Left ventricle myocardium inferior (tissue), 1 donor: ENCODE data around the gene GBA2. TPM values are rescaled to one million over a fixed set of nuclear protein-coding genes. Genes with fewer than 3 reads are reported as not detected.

ENCODE experiments used
- DNase-seq: peaks from one replicate; pipeline ENCODE4 v3.0.0-alpha.2; 2020
- H3K27ac ChIP-seq: fragments of 200-600 bp; replicated peaks from 2 replicates; pipeline ENCODE4 v1.8.0; 2021
- H3K27me3 ChIP-seq: fragments of 200-600 bp; 2 replicates; pipeline ENCODE4 v1.8.0; 2021; ENCODE audit warnings: low read depth
- H3K36me3 ChIP-seq: fragments of 200-600 bp; 2 replicates; pipeline ENCODE4 v1.8.0; 2021
- H3K4me1 ChIP-seq: fragments of 200-600 bp; 2 replicates; pipeline ENCODE4 v1.8.0; 2021
- H3K4me3 ChIP-seq: fragments of 200-600 bp; 2 replicates; pipeline ENCODE4 v1.8.0; 2021; ENCODE audit warnings: mild to moderate bottlenecking, moderate library complexity
- H3K9me3 ChIP-seq: fragments of 200-600 bp; replicated peaks from 2 replicates; pipeline ENCODE4 v1.8.0; 2021
- intact Hi-C: fragments of 100-400 bp; cut with micrococcal nuclease; formaldehyde crosslinking; loops from one replicate; pipeline ENCODE4 v1.11.0; 2022
- total RNA-seq: library from RNA; stranded (reverse); fragmentation: NEBNext Ultra II Directional; extraction: Animal tissue kit (Norgen Biotek cat#: 25700); gene quantifications from one replicate; pipeline ENCODE4 v1.2.1, GENCODE V29; 2021
- TF ChIP-seq, protein P1 (sequence below): fragments of 200-600 bp; IDR thresholded peaks from 2 replicates; pipeline ENCODE4 v1.8.0; 2021; ENCODE audit warnings: antibody characterized with exemption, mild to moderate bottlenecking, borderline replicate concordance
- donor health status: DM: no; HTN: yes; CAD: no; lungs with severe emphysema.

GBA2 gene
- total RNA-seq, 1 donor from 2014 or later: 75.0 TPM

DNA sequence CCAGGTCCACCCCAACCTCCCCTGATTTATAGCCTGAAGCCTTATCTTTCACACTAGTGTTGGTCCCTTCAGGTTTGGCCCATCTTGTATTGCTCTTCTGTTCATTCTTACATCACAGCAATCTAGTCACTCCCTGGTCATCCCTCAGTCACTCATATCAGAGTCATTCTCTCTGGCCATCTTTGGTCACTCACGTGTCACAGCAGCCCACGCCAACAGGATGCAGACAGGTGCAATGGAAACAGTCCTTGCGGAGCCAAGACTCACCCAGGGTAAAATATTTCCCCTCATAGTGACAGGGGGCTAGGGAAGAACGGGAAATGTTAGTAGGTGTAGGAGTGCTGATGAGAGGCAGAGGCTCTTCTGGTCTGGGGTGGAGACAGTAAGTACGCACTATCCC, 4.4 kb upstream of the GBA2 start:
- no peaks in the 10 kb centered on the region for H3K9me3 ChIP-seq
- H3K36me3 ChIP-seq: peaks cover 47% of the 10 kb centered on the region
- DNase-seq: no peak
- no peak overlapping the region for H3K4me3 ChIP-seq
- H3K27ac ChIP-seq: no peak overlapping the region
- H3K27me3 ChIP-seq: no peaks in the 10 kb centered on the region
- peaks cover 50% of the 10 kb centered on the region for H3K4me1 ChIP-seq
- TF ChIP-seq, protein P1, sequence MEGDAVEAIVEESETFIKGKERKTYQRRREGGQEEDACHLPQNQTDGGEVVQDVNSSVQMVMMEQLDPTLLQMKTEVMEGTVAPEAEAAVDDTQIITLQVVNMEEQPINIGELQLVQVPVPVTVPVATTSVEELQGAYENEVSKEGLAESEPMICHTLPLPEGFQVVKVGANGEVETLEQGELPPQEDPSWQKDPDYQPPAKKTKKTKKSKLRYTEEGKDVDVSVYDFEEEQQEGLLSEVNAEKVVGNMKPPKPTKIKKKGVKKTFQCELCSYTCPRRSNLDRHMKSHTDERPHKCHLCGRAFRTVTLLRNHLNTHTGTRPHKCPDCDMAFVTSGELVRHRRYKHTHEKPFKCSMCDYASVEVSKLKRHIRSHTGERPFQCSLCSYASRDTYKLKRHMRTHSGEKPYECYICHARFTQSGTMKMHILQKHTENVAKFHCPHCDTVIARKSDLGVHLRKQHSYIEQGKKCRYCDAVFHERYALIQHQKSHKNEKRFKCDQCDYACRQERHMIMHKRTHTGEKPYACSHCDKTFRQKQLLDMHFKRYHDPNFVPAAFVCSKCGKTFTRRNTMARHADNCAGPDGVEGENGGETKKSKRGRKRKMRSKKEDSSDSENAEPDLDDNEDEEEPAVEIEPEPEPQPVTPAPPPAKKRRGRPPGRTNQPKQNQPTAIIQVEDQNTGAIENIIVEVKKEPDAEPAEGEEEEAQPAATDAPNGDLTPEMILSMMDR: no peak
- intact Hi-C loops: no loop called here

DNA sequence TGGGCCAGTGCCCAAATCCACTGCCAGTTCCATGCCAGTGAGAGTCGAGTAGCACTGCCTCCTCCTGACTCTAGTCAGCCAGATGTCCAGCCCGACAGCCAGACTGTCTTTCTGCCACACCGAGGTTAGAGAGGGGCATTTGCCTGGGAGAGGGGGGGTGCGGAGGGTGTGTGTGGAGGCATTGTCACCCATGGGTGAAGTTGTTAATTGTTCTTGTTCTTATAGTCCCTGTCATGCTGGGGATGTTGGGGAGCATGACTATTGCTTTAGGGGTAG, 1.2 kb upstream of the GBA2 start:
- intact Hi-C loops: no loop called here
- peak overlapping the region; percentile 95 for H3K27ac ChIP-seq
- no peaks in the 10 kb centered on the region for H3K27me3 ChIP-seq
- TF ChIP-seq, protein P1: no peak
- DNase-seq: no peak
- H3K4me1 ChIP-seq: peaks cover 58% of the 10 kb centered on the region
- peaks cover 52% of the 10 kb centered on the region for H3K36me3 ChIP-seq
- H3K9me3 ChIP-seq: no peaks in the 10 kb centered on the region
- peak overlapping the region; percentile 80 for H3K4me3 ChIP-seq

DNA sequence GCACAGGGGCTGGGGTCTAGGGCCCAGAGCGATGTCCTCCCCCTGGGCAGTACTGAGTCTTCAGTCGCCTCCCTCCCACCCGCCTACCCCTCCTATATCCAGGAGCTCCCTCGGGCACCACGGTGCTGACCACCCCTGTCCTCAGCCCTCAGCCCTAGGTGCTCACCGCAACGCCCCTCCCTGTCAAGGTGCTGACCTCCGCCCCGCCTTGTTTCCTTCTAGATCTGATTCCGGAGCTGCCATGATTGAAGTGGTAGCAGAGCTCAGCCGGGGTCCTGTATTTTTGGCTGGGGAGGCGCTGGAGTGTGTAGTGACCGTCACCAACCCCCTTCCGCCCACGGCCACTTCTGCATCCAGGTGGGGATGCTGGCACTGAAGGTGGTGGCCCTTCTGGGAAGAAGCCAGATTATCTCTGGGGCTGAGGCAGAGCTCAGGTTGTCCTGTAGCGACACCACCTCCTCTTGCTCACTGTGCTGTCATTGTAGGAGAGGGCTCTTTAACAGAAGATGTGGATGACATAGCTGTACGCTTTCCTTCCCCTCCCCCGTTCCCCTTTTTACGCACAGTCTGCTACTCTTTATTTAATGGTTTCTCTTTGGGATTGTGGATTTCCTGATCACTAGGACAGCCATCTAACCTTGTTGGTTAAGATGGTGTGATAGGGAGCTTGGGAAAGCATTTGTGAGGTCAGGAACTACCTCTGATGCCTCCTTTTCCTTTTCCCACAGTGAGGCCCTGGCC, 657 bp upstream of the GBA2 start:
- Histone ChIP-seq H3K27ac (peak overlapping the region; percentile 95), H3K36me3 (peaks cover 53% of the 10 kb centered on the region), H3K27me3 (no peaks in the 10 kb centered on the region), H3K4me1 (peaks cover 63% of the 10 kb centered on the region), H3K4me3 (peak overlapping the region; percentile 80), H3K9me3 (no peaks in the 10 kb centered on the region)
- intact Hi-C loops: no loop called here
- TF ChIP-seq, protein P1: no peak
- no peak for DNase-seq

DNA sequence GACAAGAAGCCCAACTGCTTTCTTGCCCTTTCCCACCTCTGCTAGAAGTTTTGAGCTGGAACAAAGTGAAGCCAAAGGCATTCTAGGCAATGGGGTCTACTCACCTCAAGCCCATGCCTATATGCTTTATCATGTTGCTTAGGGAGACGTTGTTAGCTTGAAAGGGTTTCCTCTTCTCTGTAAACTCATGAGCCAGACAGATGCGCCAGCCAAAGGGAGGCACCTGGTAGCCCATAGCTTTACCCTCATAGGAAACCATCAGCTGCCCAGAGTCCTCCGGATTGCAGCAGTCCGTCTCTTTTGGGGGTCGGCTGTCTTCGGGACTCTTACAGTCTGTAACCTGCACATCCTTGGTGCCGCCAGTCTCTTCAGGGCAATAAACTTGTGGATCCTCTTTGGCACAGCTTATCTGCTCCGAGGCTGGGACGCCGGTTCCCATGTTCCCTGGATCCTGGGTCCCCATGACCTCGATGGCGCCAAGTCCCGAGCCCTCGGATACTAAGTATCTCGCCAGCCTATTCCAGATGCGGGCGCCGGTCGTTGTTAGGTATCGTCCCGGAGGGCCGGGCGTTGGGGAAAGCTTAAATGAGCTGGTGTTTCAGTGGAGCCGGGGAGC, 678 bp downstream of the GBA2 start:
- Histone ChIP-seq H3K4me1 (peaks cover 77% of the 10 kb centered on the region), H3K36me3 (peaks cover 53% of the 10 kb centered on the region), H3K27ac (peak overlapping the region; percentile 95), H3K4me3 (peak overlapping the region; percentile 80), H3K27me3 (no peaks in the 10 kb centered on the region), H3K9me3 (no peaks in the 10 kb centered on the region)
- intact Hi-C loops: no loop called here
- no peak for DNase-seq
- TF ChIP-seq, protein P1: no peak

DNA sequence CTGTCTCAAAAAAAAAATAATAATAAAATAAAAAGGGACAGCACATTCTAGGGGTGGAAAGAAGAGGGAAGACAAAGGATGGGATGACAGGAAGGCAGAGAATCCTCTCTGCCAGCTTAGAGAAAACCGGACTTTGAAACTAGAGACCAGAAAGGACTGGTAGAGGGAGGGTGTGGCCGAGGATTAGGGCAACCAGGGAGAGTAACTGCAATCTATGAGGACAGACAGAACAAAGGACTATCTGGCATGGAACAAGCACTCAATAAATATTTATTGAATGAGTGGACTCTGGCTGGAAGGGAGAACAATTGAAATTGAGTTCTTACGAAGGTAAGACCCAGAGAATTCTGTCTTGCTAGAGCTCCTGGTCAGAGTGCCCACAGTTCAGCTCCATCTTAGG, 2.4 kb downstream of the GBA2 start:
- Histone ChIP-seq H3K4me1 (peaks cover 87% of the 10 kb centered on the region), H3K27me3 (no peaks in the 10 kb centered on the region), H3K27ac (peak overlapping the region; percentile 95), H3K36me3 (peaks cover 54% of the 10 kb centered on the region), H3K4me3 (peak overlapping the region; percentile 80), H3K9me3 (no peaks in the 10 kb centered on the region)
- TF ChIP-seq, protein P1: no peak
- no peak for DNase-seq
- intact Hi-C loops: no loop called here
